ENCODE data around the gene TMEM170B.

The TMEM170B gene, protein sequence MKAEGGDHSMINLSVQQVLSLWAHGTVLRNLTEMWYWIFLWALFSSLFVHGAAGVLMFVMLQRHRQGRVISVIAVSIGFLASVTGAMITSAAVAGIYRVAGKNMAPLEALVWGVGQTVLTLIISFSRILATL

GRCh38 chr6:11537229-11538051 is at the start of gene TMEM170B:
Gene TMEM170B (plus strand): TSS chr6:11537749. CDS start chr6:11538278, 529 bp downstream.
- DNase-seq: peak; percentile 93

- DNase-seq: no peak
Measured at GRCh38 chr6:11490996-11491395, 46.6 kb upstream of the TMEM170B start.

DNA sequence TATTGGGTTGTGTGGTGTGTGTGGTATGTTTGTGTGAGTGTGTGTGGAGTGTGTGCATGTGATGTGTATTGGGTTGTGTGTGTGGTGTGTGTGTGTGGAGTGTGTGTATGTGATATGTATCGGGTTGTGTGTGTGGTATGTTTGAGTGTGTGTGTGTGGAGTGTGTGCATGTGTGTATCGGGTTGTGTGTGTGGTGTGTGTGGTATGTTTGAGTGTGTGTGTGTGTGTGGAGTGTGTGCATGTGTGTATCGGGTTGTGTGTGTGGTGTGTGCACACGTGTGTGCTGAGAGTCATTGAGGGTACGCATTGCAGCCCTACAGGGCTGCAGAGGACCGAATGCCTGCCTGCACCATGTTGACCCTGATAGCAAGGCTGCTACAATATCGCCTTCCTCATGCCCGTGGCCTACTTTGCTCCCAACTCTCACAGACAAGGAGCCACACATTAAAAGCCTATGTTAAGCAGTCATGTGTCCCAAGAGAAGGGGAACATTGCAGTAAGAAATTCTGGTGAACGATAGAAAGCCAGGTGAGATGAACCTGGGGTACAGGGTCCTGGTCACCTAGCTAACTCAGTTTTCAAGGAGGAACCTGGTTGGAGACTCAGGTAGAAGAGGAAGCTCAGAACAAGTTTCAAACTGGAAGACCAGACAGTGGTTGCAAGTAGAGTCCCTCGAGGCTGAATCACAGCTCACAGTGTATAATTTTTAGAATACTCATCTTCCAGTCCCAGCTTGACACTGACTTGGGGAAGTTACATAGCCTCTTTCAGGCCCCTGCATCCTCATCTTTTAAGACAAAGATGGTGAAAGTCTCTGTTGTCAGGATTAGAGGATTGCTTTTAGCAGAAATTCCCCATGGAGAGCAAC is 45.7 kb upstream of the TMEM170B start:
- no peak for DNase-seq

DNA sequence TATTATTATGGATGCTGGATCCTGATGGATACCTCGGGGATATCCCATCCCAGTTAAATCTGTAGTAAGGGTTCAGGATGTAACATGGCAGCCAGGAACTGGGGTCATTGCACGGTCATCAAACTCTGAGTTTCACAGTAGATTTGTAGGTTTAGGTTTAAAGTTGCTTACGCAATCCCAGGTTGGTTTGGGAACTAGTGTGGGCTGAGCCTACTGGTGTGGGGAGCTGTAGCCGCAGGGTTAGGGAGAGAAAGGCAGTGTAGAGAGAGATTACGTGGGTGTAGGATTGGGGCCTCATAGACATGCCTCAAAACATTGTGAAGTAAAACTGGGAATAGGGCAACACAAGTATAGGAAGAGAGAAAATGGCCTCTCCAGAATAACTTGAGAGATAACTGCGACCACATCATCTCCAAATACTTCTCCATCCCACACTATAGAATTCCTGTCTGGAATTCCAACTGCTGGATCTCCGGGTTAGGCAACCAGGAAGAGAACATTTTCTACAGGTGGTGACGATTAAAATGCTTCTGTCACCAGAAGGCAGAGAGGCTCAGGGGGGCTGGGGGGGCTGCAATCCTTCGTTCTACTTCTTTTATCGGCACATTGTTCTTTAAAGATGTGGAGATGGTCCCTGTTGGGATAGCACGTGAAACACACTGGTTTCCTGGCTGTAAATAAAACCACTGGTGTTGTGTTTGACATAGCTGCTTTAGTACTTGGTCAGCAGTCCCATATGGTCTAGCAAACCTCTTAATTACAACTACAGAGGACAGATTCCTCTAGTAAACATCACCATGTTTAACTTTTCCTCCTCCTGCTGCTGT is 44.9 kb upstream of the TMEM170B start:
- no peak for DNase-seq

GRCh38 chr6:11493974-11494373 is 43.6 kb upstream of the TMEM170B start:
- no peak for DNase-seq

DNA sequence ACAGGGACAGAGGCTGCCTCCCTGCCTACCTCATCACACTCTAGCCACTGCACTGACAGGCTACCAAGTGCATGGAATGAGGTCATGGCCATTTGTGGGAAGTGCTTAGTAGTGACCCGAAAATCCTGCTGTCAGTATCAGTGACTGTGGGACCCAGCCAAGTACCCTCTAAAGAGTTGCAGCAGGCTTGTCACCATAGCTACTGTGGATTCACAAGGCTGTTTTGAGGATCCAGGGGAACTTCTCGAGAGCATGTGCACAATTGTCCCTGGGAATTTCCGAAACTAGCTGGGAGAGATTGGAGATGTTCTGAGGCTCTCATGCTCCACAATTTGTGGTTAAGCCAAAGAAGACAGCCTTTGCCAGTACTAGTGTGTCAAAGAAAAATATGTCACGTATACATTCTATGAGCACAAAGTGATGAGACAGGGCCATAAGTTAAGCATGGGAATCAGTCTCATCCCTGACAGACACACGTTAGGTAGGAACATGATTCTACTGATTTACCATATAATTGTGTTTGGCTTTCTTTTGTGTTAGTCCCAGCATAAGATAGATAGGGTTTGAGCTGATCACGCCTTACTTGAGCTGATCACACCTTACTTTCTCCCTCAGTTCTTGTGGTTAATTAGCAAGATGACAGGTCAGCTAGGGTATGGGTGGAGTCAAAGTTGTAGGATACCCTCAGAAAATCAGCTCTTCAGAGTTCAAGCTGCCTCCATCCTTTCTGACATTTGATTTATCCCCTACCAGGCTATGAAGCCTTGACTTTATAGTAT is 42.6 kb upstream of the TMEM170B start:
- no peak for DNase-seq

DNA sequence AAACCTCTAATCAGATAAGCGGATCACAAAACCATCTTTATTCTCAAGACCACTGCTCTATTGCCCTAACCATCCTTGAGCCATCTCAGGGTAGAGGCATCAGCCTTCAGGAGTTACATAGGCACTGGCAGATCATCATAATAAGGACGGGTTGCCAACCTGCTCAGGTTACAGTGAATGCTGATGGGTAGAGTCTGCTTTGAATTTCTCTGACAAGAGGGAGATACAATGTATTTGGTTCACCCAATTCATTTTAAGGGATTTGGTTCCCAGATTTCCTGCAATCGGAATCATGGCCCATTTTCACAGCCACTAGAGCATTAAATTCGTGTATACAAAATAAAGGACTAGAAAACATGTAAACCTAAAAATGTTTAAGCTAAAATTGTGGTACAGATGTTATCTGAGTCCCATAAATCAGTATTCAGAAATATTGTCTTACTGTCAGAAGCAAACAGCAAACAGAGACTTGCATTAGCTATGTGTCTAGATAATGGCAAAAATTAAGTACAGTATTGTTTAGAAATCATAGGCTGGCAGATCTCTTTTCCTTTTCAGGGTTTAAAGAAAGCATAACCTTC is 41.9 kb upstream of the TMEM170B start:
- DNase-seq: no peak

- DNase-seq: peak; percentile 62
Measured at GRCh38 chr6:11496152-11497060, 41.1 kb upstream of the TMEM170B start.

GRCh38 chr6:11497107-11497506 is 40.4 kb upstream of the TMEM170B start:
- DNase-seq: no peak

DNA sequence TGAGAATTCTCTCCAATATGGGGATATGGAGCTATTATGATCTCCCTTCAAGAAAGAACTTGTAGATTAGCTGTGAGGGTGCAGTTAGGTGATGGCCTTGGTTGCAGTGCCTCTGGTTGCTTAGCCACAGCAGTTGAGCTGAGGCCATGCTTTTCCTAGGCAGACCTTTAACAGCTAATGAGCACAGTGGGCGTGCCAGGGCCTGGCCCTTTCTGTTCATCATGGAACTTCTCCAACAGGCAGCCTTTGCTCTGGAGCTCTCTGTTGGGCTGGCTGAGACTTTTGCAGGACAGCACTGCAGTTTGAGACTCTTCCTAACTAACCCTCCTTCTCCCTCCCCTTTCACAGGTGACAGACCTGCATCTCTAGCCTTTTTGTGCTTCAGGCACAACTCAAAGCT is 39.7 kb upstream of the TMEM170B start:
- DNase-seq: no peak

DNA sequence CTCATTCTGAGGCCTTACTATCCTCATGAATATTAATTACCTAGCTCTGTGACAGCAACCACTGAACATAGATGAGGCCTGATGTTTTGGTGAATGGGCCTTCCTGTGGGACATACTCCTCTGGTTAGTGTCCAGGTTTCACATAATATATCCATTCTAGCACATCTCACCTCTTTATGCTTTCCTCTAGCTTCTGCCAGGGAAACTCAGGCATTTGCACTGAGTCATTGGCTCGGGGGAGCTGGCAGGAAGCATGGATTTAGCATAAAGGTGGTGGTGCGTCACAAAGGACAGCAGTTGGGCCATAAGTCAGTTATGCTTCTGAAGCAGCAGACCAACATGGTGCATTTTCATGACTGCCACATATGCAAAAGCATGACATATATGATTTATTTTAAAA is 37.5 kb upstream of the TMEM170B start:
- no peak for DNase-seq

DNA sequence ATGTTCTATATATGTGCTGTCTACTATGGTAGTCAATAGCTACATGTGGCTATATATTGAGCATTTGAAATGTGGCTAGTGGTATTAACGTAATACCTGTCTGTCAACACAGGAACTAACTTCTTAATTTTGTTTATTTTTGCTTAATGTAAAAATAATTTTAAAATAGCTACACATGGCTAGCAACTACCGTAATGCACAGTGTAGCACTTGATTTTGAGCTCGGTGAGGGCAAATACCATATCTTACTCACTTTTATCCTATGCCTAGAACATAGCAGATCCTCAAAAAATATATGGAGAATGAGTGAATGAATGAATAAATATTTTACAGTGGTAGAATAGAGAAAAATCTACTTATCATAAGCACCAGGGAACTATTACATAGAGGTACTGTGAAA is 28.1 kb upstream of the TMEM170B start:
- no peak for DNase-seq

DNA sequence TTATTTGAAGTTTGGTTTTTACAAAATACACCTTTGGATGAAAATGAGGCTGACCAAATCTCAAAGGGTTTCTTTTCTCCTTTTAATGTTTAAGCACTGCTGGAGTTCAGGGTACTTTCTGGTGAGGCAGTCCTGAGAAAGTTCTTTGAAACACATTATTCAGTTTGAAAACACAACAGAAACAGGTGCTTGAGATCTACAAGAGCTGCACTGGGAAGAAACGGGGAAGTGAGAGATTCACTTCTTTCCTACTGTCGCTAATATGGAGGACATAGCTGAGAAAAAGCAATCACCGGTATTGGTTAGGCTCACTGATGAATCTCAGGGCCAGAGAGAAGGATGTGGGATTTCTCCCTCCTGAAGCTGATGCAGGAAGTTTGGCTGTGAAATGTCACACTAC is 22.9 kb upstream of the TMEM170B start:
- no peak for DNase-seq

GRCh38 chr6:11515763-11516162 is 21.8 kb upstream of the TMEM170B start:
- DNase-seq: no peak

DNA sequence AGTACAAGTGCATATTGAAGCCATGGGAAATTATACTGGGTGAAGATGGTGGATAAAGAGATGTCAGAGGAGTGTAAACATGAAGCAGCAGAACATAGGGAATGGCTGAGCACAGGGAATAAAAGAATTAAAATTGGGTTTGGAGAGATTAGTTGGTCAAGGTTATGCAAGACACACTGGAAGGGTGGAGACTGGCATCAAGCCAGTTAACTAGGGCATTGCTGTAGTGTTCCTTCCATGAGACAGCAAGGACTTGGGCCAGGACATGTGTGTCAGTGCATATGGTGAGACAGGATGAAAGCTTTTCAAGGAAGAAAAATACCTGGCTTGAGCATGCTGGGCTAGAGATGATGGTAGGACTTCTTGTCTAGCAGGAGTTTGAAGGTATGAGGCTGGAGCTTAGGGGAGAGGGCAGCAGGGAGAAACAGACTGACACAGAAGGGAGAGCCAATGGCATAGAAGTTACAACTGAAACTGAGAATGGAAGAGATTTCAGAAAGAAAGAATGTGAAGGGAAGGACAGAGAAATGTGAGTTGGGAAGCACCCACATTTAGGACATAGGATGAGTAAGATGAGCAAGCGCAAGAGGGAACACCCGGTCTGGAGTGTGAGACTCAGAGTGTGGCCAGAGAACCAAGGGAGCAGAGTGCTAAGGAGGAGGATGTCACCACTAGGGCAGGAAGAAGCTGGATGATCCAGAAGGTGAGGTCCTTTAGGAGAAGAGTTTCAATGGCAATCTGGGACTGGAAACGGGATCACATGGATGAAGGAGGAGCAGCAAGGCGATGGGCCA is 14.5 kb upstream of the TMEM170B start:
- no peak for DNase-seq

GRCh38 chr6:11525468-11526155 is 11.9 kb upstream of the TMEM170B start:
- DNase-seq: no peak

DNA sequence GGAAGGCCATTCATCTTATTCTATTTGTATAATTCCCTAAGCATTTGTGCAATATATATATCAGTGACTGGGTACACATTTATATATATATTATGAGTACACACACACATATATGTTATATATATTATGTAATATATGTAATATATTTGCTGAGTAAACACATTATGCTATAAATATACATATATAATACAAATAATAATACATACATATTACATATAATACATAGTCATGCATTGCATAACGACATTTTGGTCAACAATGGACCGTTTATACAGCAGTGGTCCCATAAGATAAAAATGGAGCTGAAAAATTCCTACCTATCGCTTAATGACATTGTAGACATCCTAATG is 11.4 kb upstream of the TMEM170B start:
- DNase-seq: no peak

DNA sequence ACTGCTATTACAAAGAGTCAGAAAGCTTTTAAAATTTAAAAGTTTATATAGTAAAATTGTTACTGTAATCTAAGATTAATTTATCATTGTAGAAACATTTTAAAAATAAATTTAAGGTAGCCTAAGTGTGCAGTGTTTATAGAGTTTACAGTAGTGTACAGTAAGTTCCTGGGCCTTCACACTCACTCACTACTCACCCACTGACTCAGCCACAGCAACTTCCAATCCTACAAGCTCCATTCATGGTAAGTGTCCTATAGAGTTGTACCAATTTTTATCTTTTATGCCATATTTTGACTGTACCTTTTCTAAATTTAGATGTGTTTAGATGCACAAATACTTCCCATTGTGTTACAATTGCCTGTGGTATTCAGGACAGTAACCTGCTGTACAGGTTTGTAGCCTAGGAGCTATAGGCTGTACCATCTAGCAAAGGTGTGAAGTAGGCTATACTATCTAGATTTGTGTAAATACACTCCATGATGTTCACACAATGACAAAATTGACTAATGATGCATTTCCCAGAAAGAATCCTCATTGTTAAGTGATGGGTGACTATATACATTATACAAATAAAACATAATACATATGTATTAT is 10.2 kb upstream of the TMEM170B start:
- DNase-seq: no peak

GRCh38 chr6:11528996-11529395 is 8.6 kb upstream of the TMEM170B start:
- no peak for DNase-seq
